Vagina (tissue), 2 donors: ENCODE data around the gene JAG1. TPM values are rescaled to one million over a fixed set of nuclear protein-coding genes. Genes with fewer than 3 reads are reported as not detected.

Experiments used
- DNase-seq, 2 donors: peaks; one replicate each; pipeline ENCODE4 v3.0.0-alpha.2; 2017; ENCODE audit errors: extremely low spot score in 2 of 2
- H3K27ac ChIP-seq: fragments of 200-600 bp; sonication (generic); one replicate; pipeline ENCODE4 v1.5.1; 2019
- H3K27me3 ChIP-seq: fragments of 200-600 bp; sonication (generic); one replicate; pipeline ENCODE4 v1.5.1; 2019
- H3K36me3 ChIP-seq, 2 donors: fragments of 200-600 bp; sonication (generic); one replicate each; pipeline ENCODE4 v1.5.1; 2017 to 2019
- H3K4me1 ChIP-seq: fragments of 200-600 bp; sonication (generic); one replicate; pipeline ENCODE4 v1.5.1; 2019
- H3K4me3 ChIP-seq, 2 donors: fragments of 200-600 bp; sonication (generic); 1 replicate in 1 of 2; 2 replicates in 1 of 2; pipeline ENCODE4 v1.5.1; 2016 to 2019
- H3K9me3 ChIP-seq: fragments of 200-600 bp; sonication (generic); one replicate; pipeline ENCODE4 v1.5.1; 2019
- CTCF ChIP-seq, 3 experiments: fragments of 450-650 bp in 2 of 3; fragments of 200-600 bp in 1 of 3; sonication (generic) in 1 of 3; IDR thresholded peaks; one replicate each; pipeline ENCODE4 v1.5.1; 2017 to 2019; ENCODE audit warnings: antibody characterized with exemption in 3 of 3, mild to moderate bottlenecking in 2 of 3, moderate library complexity in 2 of 3
- POLR2A ChIP-seq, 2 donors: fragments of 450-650 bp; IDR thresholded peaks; one replicate each; pipeline ENCODE4 v1.6.1; 2017; ENCODE audit warnings: antibody characterized with exemption in 2 of 2, mild to moderate bottlenecking in 2 of 2, moderate library complexity in 2 of 2
- POLR2AphosphoS5 ChIP-seq, 2 donors: sonication (generic); formaldehyde crosslinking; IDR thresholded peaks; one replicate each; pipeline ENCODE4 v1.9.0; 2017; ENCODE audit warnings: antibody characterized with exemption in 2 of 2, mild to moderate bottlenecking in 2 of 2, low read depth in 1 of 2; ENCODE audit not compliant: insufficient read depth in 1 of 2
- intact Hi-C: fragments of 100-400 bp; cut with DNase I; formaldehyde crosslinking; loops from one replicate; pipeline ENCODE4 v1.15.1; 2023
- total RNA-seq: library from RNA; depleted of rRNA; stranded (reverse); fragments of >200 nt; gene quantifications from one replicate; pipeline ENCODE4 v1.2.3, GENCODE V29; 2016

JAG1 gene
- total RNA-seq, 1 donor from 2014 or later, result 185 TPM

DNA sequence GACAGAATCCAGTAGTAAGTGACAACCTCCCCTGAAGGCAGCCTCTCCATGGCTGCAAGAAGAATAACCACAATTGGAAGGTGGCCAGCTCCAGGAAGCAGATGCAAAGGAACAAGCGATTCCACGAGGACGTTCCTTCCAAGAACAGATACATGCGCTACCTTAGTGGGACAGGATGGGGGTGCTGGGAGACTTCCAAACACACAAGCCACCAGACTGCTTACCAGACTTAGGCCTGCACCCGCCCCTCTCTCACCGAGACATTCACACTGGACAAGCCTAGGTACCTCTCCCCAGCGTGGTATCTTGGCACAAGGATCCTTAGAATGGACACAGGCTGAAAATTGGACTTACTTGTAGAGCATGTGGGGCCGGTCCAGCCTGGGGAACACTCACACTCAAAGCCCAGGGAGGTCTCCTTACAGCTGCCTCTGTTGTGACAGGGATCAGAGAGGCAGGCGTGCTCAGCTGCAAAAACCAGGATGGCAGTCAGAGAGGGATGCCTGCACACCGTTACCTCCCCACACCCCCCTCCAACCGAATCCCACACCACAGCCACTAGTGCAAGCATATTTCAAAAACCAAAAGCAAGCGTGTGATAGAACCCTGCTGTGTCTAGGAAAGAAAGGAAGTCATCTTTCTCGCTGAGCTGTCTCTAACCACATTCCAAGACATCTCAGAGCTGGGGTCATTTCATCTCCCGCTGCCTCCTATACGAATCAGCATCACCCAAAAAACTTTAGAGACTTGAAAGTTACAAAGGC lies 22.4 kb downstream of the JAG1 start:
- H3K27ac ChIP-seq, result peak overlapping the region; percentile 97
- H3K36me3 ChIP-seq, result peaks cover 0 to 75% of the 10 kb centered on the region in 2 donors
- TF ChIP-seq POLR2A (IDR thresholded peaks at IDR 0.05), result no peak
- TF ChIP-seq POLR2AphosphoS5 (IDR thresholded peaks at IDR 0.05; ENCODE audit: insufficient read depth in 1 of 2, low read depth in 1 of 2), result no peak
- TF ChIP-seq CTCF (IDR thresholded peaks at IDR 0.05), result no peak
- H3K27me3 ChIP-seq, result no peaks in the 10 kb centered on the region
- no peak for DNase-seq
- no peak overlapping the region for H3K4me3 ChIP-seq
- intact Hi-C loops, result no loop called here
- H3K9me3 ChIP-seq, result no peaks in the 10 kb centered on the region
- H3K4me1 ChIP-seq, result peaks cover 82% of the 10 kb centered on the region

DNA sequence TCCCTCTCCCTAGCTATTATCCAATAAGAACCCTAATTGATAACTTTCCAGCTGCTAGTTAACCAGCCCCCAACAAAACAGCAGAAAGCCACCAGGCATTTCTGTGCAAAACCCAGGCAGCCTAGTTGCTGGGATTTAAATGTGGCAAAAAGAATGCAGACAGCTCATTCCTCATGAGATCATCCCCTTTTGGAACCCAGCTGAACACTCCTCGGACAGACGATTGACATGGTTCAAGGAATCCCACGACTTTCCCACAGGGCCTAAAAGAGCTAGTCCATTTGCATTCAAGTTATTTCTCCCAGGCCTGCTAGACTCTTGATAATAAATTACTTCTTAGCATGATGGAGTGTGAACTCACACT lies 24.0 kb downstream of the JAG1 start:
- intact Hi-C loops, result no loop called here
- no peaks in the 10 kb centered on the region for H3K27me3 ChIP-seq
- peak overlapping the region; percentile 97 for H3K27ac ChIP-seq
- H3K4me1 ChIP-seq, result peaks cover 65% of the 10 kb centered on the region
- no peak overlapping the region for H3K4me3 ChIP-seq
- no peaks in the 10 kb centered on the region for H3K9me3 ChIP-seq
- no peak for DNase-seq
- TF ChIP-seq POLR2A (IDR thresholded peaks at IDR 0.05) (no peak), CTCF (IDR thresholded peaks at IDR 0.05) (no peak), POLR2AphosphoS5 (IDR thresholded peaks at IDR 0.05; ENCODE audit: insufficient read depth in 1 of 2, low read depth in 1 of 2) (no peak)
- peaks cover 0 to 83% of the 10 kb centered on the region in 2 donors for H3K36me3 ChIP-seq

DNA sequence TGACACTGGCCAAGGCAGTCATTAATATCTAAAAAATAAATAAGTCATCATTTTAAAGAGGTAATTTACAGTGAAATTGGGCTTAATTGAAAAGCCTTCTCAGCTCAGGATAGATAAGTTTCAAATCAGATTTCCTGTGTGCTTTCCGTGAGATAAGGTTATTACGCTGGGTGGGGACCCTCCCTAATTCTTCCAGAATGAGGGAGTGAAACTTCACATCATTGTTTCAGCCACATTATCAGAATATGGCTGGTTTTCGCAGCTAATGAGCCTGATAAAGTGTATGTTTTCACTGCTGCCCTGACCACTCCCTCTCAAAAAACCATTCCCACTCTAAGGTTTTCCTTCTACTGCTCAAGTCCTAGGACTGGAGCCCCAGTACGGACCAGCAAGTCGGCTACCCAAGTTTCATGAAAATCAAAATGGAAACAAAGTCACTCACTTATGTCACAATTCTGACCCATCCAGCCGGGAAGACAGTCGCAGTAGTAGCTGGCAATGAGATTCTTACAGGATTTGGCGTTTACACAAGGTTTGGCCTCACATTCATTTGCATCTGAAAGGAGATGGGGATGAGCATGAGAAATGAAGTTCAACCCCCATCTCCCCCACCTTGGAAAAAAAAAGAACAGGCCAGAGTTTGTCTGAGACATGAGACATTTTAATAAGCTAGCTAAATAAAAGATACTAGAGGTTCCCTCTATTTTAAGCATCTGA lies 24.6 kb downstream of the JAG1 start:
- Histone ChIP-seq H3K4me1 (peaks cover 60% of the 10 kb centered on the region), H3K27me3 (no peaks in the 10 kb centered on the region), H3K36me3 (peaks cover 0 to 88% of the 10 kb centered on the region in 2 donors), H3K4me3 (no peak overlapping the region), H3K27ac (peak overlapping the region; percentile 61), H3K9me3 (no peaks in the 10 kb centered on the region)
- intact Hi-C loops, result no loop called here
- TF ChIP-seq CTCF (IDR thresholded peaks at IDR 0.05) (no peak), POLR2A (IDR thresholded peaks at IDR 0.05) (no peak), POLR2AphosphoS5 (IDR thresholded peaks at IDR 0.05; ENCODE audit: insufficient read depth in 1 of 2, low read depth in 1 of 2) (no peak)
- DNase-seq, result no peak

DNA sequence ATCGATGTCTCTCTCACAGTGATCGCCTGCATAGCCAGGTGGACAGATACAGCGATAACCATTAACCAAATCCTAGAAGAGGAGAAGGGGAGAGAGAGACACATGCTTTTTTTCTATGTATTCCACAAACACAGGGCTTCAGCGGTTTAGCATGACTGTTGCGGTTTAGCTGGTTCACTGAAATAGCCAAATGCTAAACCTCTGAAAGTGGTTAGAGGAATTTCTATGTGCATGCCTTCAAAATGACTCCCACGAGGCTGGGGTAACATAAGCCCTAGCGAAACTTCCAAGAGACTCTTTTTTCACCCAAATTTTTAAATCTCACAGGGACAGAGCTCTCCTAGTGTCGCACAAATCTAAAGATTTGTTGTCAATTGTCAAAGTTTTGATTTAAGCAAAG lies 25.1 kb downstream of the JAG1 start:
- Histone ChIP-seq H3K4me3 (no peak overlapping the region), H3K4me1 (peaks cover 54% of the 10 kb centered on the region), H3K9me3 (no peaks in the 10 kb centered on the region), H3K27ac (peak overlapping the region; percentile 61), H3K27me3 (no peaks in the 10 kb centered on the region), H3K36me3 (peaks cover 0 to 91% of the 10 kb centered on the region in 2 donors)
- TF ChIP-seq POLR2A (IDR thresholded peaks at IDR 0.05), result no peak
- no peak for TF ChIP-seq POLR2AphosphoS5 (IDR thresholded peaks at IDR 0.05; ENCODE audit: insufficient read depth in 1 of 2, low read depth in 1 of 2)
- no peak for TF ChIP-seq CTCF (IDR thresholded peaks at IDR 0.05)
- no peak for DNase-seq
- intact Hi-C loops, result no loop called here

DNA sequence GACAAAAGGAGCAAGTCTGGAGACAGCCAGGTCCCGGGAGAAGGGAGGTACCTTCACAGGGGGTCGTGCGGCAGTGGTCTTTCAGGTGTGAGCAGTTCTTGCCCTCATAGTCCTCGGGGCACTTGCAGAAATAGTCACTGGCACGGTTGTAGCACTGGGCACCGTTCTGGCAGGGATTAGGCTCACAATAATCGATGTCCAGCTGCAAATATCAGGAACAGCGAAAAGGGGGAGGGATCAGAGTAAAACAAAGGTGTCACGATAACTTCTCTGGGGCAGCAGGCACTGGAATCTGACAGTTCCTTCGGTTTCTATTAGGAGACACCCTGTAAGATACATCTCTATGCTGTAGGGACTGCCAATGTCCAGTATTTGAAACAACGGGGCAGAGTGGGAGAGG lies 25.9 kb downstream of the JAG1 start:
- Histone ChIP-seq H3K27ac (peak overlapping the region; percentile 61), H3K9me3 (no peaks in the 10 kb centered on the region), H3K4me1 (peaks cover 47% of the 10 kb centered on the region), H3K36me3 (peaks cover 0 to 97% of the 10 kb centered on the region in 2 donors), H3K27me3 (no peaks in the 10 kb centered on the region), H3K4me3 (no peak overlapping the region)
- TF ChIP-seq POLR2A (IDR thresholded peaks at IDR 0.05), result no peak
- no peak for TF ChIP-seq CTCF (IDR thresholded peaks at IDR 0.05)
- TF ChIP-seq POLR2AphosphoS5 (IDR thresholded peaks at IDR 0.05; ENCODE audit: insufficient read depth in 1 of 2, low read depth in 1 of 2), result no peak
- intact Hi-C loops, result no loop called here
- no peak for DNase-seq
